GM23338 (cell line): ENCODE data around the gene GPR63.

ENCODE experiments used
- CREB1 ChIP-seq: fragments of 250-450 bp; sonication (Bioruptor Pico); IDR thresholded peaks from 2 replicates; pipeline ENCODE4 v1.5.0; 2020; ENCODE audit warnings: low read depth, mild to moderate bottlenecking, moderate library complexity
- CTCF ChIP-seq, 2 experiments: fragments of 200-600 bp in 1 of 2; sonication (generic) in 1 of 2; conservative IDR thresholded peaks; 2 replicates each; pipeline versions ENCODE4 v1.5.1 to v1.6.1; 2016 to 2017; ENCODE audit warnings: antibody characterized with exemption in 2 of 2, low read depth in 2 of 2, mild to moderate bottlenecking in 2 of 2, moderate library complexity in 1 of 2
- ETS1 ChIP-seq: IDR thresholded peaks from 2 replicates; pipeline ENCODE4 v1.6.1; 2016; ENCODE audit warnings: antibody characterized with exemption
- EZH2 ChIP-seq: fragments of 200-600 bp; sonication (generic); IDR thresholded peaks from one replicate; pipeline ENCODE4 v1.8.0; 2017; ENCODE audit warnings: antibody characterized with exemption, mild to moderate bottlenecking, low read depth; ENCODE audit not compliant: unreplicated experiment
- EZH2phosphoT487 ChIP-seq: fragments of 200-600 bp; sonication (generic); IDR thresholded peaks from one replicate; pipeline ENCODE4 v1.8.1; 2018; ENCODE audit warnings: antibody characterized with exemption; ENCODE audit not compliant: unreplicated experiment
- JUNB ChIP-seq: IDR thresholded peaks from one replicate; pipeline ENCODE4 v1.6.1; 2016; ENCODE audit warnings: antibody characterized with exemption; ENCODE audit not compliant: unreplicated experiment
- NANOG ChIP-seq: IDR thresholded peaks from 2 replicates; pipeline ENCODE4 v1.6.1; 2016; ENCODE audit warnings: antibody characterized with exemption, borderline replicate concordance
- POLR2AphosphoS5 ChIP-seq: IDR thresholded peaks from 2 replicates; pipeline ENCODE4 v1.6.1; 2016; ENCODE audit warnings: antibody characterized with exemption, low read depth
- REST ChIP-seq: IDR thresholded peaks from one replicate; pipeline ENCODE4 v1.6.1; 2018; ENCODE audit warnings: antibody characterized with exemption; ENCODE audit not compliant: unreplicated experiment
- STAT1 ChIP-seq: IDR thresholded peaks from one replicate; pipeline ENCODE4 v1.6.1; 2016; ENCODE audit warnings: antibody characterized with exemption; ENCODE audit not compliant: unreplicated experiment
- ZNF114 ChIP-seq: fragments of 250-450 bp; sonication (Bioruptor Pico); IDR thresholded peaks from 2 replicates; pipeline ENCODE4 v1.5.0; 2020; ENCODE audit warnings: mild to moderate bottlenecking, moderate library complexity
- ZNF462 ChIP-seq: fragments of 250-450 bp; sonication (Bioruptor Pico); IDR thresholded peaks from 2 replicates; pipeline ENCODE4 v1.5.0; 2020; ENCODE audit warnings: mild to moderate bottlenecking, moderate library complexity

- no peak for TF ChIP-seq CTCF (conservative IDR thresholded peaks at IDR 0.05; ENCODE audit: low read depth in 2 of 2)
- no peak for TF ChIP-seq EZH2phosphoT487
- TF ChIP-seq POLR2AphosphoS5 = no peak
- TF ChIP-seq EZH2 = no peak
- TF ChIP-seq JUNB = no peak
- TF ChIP-seq STAT1 = no peak
- TF ChIP-seq REST = no peak
- no peak for TF ChIP-seq CREB1
- TF ChIP-seq ZNF114 (CRISPR knock-in tag) = no peak
- no peak for TF ChIP-seq ZNF462 (CRISPR knock-in tag)
- no peak for TF ChIP-seq NANOG
- no peak for TF ChIP-seq ETS1
Measured at GRCh38 chr6:96775727-96776400, 61.4 kb downstream of the GPR63 start.
